Activated T-cell treated with anti-CD3 and anti-CD28 coated beads, Interleukin-2, amount 50 U/mL, for 24 hours (primary cell): Measurements from ENCODE around the gene C16orf54.
"Not testable (repeated sequence)": the region's sequence is repeated elsewhere in the genome, so short reads cannot be mapped to it uniquely, and the experiment has no call there.

Source experiments
- DNase-seq: peaks from one replicate; pipeline ENCODE4 v3.0.0-alpha.2; 2020
- H3K27ac Mint-ChIP-seq: 2 replicates; pipeline ENCODE4 v1.8.0; 2020; ENCODE audit warnings: mild to moderate bottlenecking, mixed read lengths
- H3K27me3 Mint-ChIP-seq: 2 replicates; pipeline ENCODE4 v1.8.0; 2020; ENCODE audit warnings: mixed read lengths
- H3K36me3 Mint-ChIP-seq: 2 replicates; pipeline ENCODE4 v1.8.0; 2020; ENCODE audit warnings: low read depth, mixed read lengths
- H3K4me1 Mint-ChIP-seq: 2 replicates; pipeline ENCODE4 v1.8.0; 2020; ENCODE audit warnings: low read depth, mixed read lengths
- H3K4me3 Mint-ChIP-seq: 2 replicates; pipeline ENCODE4 v1.8.0; 2020; ENCODE audit warnings: mild to moderate bottlenecking, moderate library complexity, mixed read lengths
- H3K9me3 Mint-ChIP-seq: 2 replicates; pipeline ENCODE4 v1.8.0; 2020; ENCODE audit warnings: mixed read lengths

The C16orf54 gene

GRCh38 chr16:29757950-29758466 is 12.2 kb upstream of the C16orf54 start:
- Mint-ChIP-seq H3K9me3 (no peaks in the 10 kb centered on the region), H3K27ac (no peak overlapping the region), H3K36me3 (no peaks in the 10 kb centered on the region), H3K4me1 (peaks cover 27% of the 10 kb centered on the region), H3K4me3 (no peak overlapping the region), H3K27me3 (no peaks in the 10 kb centered on the region)
- DNase-seq: no peak

GRCh38 chr16:29757086-29757485 is 11.3 kb upstream of the C16orf54 start:
- not testable (repeated sequence) for H3K4me3 Mint-ChIP-seq, DNase-seq, H3K36me3 Mint-ChIP-seq, H3K9me3 Mint-ChIP-seq, H3K27ac Mint-ChIP-seq, H3K27me3 Mint-ChIP-seq
- peaks cover 26% of the 10 kb centered on the region for H3K4me1 Mint-ChIP-seq

- Mint-ChIP-seq H3K27me3 (no peaks in the 10 kb centered on the region), H3K4me3 (no peak overlapping the region), H3K36me3 (no peaks in the 10 kb centered on the region), H3K4me1 (peaks cover 27% of the 10 kb centered on the region), H3K27ac (peak overlapping the region; percentile 7), H3K9me3 (no peaks in the 10 kb centered on the region)
- DNase-seq: no peak
These were observed 10.9 kb upstream of the C16orf54 start for GRCh38 chr16:29756654-29757053.

- no peak for DNase-seq
- no peaks in the 10 kb centered on the region for H3K9me3 Mint-ChIP-seq
- H3K4me1 Mint-ChIP-seq: peaks cover 36% of the 10 kb centered on the region
- H3K27ac Mint-ChIP-seq: peak overlapping the region; percentile 29
- H3K27me3 Mint-ChIP-seq: no peaks in the 10 kb centered on the region
- peaks cover 3% of the 10 kb centered on the region for H3K36me3 Mint-ChIP-seq
- no peak overlapping the region for H3K4me3 Mint-ChIP-seq
These were observed 7.7 kb upstream of the C16orf54 start for GRCh38 chr16:29753516-29753915.

- Mint-ChIP-seq H3K36me3 (peaks cover 20% of the 10 kb centered on the region), H3K27ac (peak overlapping the region; percentile 23), H3K4me1 (peaks cover 51% of the 10 kb centered on the region)
- not testable (repeated sequence) for H3K4me3 Mint-ChIP-seq, DNase-seq, H3K27me3 Mint-ChIP-seq, H3K9me3 Mint-ChIP-seq
These were observed 3.0 kb upstream of the C16orf54 start for GRCh38 chr16:29748760-29749149.

- Mint-ChIP-seq H3K27ac (no peak overlapping the region), H3K4me1 (peaks cover 54% of the 10 kb centered on the region), H3K4me3 (no peak overlapping the region), H3K27me3 (no peaks in the 10 kb centered on the region), H3K9me3 (no peaks in the 10 kb centered on the region), H3K36me3 (peaks cover 26% of the 10 kb centered on the region)
- DNase-seq: no peak
These were observed 2.4 kb upstream of the C16orf54 start for GRCh38 chr16:29747947-29748759.

- H3K27me3 Mint-ChIP-seq, H3K9me3 Mint-ChIP-seq: not testable (repeated sequence)
- Mint-ChIP-seq H3K36me3 (peaks cover 42% of the 10 kb centered on the region), H3K27ac (peak overlapping the region; percentile 97), H3K4me3 (peak overlapping the region; percentile 87), H3K4me1 (peaks cover 66% of the 10 kb centered on the region)
- peak; percentile 37 for DNase-seq
These were observed 728 bp upstream of the C16orf54 start for GRCh38 chr16:29746518-29746917.

GRCh38 chr16:29745121-29745852 is 503 bp downstream of the C16orf54 start:
- H3K4me3 Mint-ChIP-seq: peak overlapping the region; percentile 87
- DNase-seq: peak; percentile 75
- H3K27ac Mint-ChIP-seq: peak overlapping the region; percentile 97
- no peaks in the 10 kb centered on the region for H3K27me3 Mint-ChIP-seq
- H3K4me1 Mint-ChIP-seq: peaks cover 76% of the 10 kb centered on the region
- peaks cover 43% of the 10 kb centered on the region for H3K36me3 Mint-ChIP-seq
- H3K9me3 Mint-ChIP-seq: no peaks in the 10 kb centered on the region

- Mint-ChIP-seq H3K4me1 (peaks cover 83% of the 10 kb centered on the region), H3K36me3 (peaks cover 43% of the 10 kb centered on the region), H3K9me3 (no peaks in the 10 kb centered on the region), H3K4me3 (peak overlapping the region; percentile 87), H3K27ac (peak overlapping the region; percentile 97), H3K27me3 (no peaks in the 10 kb centered on the region)
- DNase-seq: peak; percentile 62
These were observed 1.2 kb downstream of the C16orf54 start for GRCh38 chr16:29744541-29745101.

GRCh38 chr16:29743827-29744531 is 1.8 kb downstream of the C16orf54 start:
- Mint-ChIP-seq H3K4me3 (peak overlapping the region; percentile 87), H3K4me1 (peaks cover 85% of the 10 kb centered on the region), H3K27me3 (no peaks in the 10 kb centered on the region), H3K27ac (peak overlapping the region; percentile 90), H3K9me3 (no peaks in the 10 kb centered on the region), H3K36me3 (peaks cover 42% of the 10 kb centered on the region)
- DNase-seq: peak; percentile 71

GRCh38 chr16:29743475-29743826 is 2.3 kb downstream of the C16orf54 start:
- H3K9me3 Mint-ChIP-seq: no peaks in the 10 kb centered on the region
- no peak for DNase-seq
- H3K36me3 Mint-ChIP-seq: peaks cover 40% of the 10 kb centered on the region
- H3K4me3 Mint-ChIP-seq: peak overlapping the region; percentile 87
- no peaks in the 10 kb centered on the region for H3K27me3 Mint-ChIP-seq
- peak overlapping the region; percentile 90 for H3K27ac Mint-ChIP-seq
- peaks cover 87% of the 10 kb centered on the region for H3K4me1 Mint-ChIP-seq

- peak overlapping the region; percentile 90 for H3K27ac Mint-ChIP-seq
These were observed 3.0 kb downstream of the C16orf54 start for GRCh38 chr16:29742683-29743275.

GRCh38 chr16:29740630-29741015 is 5.2 kb downstream of the C16orf54 start:
- peaks cover 36% of the 10 kb centered on the region for H3K36me3 Mint-ChIP-seq
- not testable (repeated sequence) for H3K9me3 Mint-ChIP-seq, H3K4me3 Mint-ChIP-seq, H3K27me3 Mint-ChIP-seq, DNase-seq
- peak overlapping the region; percentile 51 for H3K27ac Mint-ChIP-seq
- peaks cover 86% of the 10 kb centered on the region for H3K4me1 Mint-ChIP-seq

More at GRCh38 chr16:29742683-29743275, 3.0 kb downstream of the C16orf54 start:
- no peak for DNase-seq
- Mint-ChIP-seq H3K36me3 (peaks cover 40% of the 10 kb centered on the region), H3K9me3 (no peaks in the 10 kb centered on the region), H3K4me1 (peaks cover 91% of the 10 kb centered on the region), H3K27me3 (no peaks in the 10 kb centered on the region), H3K4me3 (peak overlapping the region; percentile 87)
